ENCODE measurements around the gene MMD.

DNA sequence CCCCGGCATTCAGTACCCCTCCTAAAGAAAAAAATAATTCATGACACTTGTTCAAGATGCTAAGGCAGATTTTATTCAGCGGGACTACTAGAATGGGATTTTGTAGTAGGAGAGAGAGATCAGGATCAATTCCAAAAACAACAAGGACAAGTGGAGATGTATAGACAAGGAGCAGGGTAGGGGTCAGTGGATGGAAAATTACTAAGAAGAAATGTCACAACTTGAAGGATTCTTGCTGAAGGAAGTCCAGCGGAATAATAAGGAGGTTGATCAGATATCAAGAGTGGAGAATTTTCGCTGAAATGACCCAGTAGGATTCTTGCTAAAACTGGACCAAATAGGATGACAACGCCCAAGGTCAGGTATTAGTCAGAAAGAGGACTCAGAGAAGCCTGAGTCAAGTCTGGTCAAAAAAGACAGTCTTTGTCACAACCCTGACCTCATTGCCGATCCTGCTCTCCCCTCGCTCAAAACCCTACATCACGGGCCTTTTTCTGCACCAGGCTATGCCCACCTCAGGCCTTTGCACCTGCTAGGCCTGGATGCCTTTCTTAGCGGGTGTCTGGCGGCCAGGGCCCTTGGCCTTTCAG, 36.9 kb downstream of the MMD start:
- TF ChIP-seq DNMT1 (CRISPR knock-in tag; IDR thresholded peaks at IDR 0.05) = no peak
- no peak for TF ChIP-seq ZMYM2 (CRISPR knock-in tag; IDR thresholded peaks at IDR 0.05)
- TF ChIP-seq, protein P1, sequence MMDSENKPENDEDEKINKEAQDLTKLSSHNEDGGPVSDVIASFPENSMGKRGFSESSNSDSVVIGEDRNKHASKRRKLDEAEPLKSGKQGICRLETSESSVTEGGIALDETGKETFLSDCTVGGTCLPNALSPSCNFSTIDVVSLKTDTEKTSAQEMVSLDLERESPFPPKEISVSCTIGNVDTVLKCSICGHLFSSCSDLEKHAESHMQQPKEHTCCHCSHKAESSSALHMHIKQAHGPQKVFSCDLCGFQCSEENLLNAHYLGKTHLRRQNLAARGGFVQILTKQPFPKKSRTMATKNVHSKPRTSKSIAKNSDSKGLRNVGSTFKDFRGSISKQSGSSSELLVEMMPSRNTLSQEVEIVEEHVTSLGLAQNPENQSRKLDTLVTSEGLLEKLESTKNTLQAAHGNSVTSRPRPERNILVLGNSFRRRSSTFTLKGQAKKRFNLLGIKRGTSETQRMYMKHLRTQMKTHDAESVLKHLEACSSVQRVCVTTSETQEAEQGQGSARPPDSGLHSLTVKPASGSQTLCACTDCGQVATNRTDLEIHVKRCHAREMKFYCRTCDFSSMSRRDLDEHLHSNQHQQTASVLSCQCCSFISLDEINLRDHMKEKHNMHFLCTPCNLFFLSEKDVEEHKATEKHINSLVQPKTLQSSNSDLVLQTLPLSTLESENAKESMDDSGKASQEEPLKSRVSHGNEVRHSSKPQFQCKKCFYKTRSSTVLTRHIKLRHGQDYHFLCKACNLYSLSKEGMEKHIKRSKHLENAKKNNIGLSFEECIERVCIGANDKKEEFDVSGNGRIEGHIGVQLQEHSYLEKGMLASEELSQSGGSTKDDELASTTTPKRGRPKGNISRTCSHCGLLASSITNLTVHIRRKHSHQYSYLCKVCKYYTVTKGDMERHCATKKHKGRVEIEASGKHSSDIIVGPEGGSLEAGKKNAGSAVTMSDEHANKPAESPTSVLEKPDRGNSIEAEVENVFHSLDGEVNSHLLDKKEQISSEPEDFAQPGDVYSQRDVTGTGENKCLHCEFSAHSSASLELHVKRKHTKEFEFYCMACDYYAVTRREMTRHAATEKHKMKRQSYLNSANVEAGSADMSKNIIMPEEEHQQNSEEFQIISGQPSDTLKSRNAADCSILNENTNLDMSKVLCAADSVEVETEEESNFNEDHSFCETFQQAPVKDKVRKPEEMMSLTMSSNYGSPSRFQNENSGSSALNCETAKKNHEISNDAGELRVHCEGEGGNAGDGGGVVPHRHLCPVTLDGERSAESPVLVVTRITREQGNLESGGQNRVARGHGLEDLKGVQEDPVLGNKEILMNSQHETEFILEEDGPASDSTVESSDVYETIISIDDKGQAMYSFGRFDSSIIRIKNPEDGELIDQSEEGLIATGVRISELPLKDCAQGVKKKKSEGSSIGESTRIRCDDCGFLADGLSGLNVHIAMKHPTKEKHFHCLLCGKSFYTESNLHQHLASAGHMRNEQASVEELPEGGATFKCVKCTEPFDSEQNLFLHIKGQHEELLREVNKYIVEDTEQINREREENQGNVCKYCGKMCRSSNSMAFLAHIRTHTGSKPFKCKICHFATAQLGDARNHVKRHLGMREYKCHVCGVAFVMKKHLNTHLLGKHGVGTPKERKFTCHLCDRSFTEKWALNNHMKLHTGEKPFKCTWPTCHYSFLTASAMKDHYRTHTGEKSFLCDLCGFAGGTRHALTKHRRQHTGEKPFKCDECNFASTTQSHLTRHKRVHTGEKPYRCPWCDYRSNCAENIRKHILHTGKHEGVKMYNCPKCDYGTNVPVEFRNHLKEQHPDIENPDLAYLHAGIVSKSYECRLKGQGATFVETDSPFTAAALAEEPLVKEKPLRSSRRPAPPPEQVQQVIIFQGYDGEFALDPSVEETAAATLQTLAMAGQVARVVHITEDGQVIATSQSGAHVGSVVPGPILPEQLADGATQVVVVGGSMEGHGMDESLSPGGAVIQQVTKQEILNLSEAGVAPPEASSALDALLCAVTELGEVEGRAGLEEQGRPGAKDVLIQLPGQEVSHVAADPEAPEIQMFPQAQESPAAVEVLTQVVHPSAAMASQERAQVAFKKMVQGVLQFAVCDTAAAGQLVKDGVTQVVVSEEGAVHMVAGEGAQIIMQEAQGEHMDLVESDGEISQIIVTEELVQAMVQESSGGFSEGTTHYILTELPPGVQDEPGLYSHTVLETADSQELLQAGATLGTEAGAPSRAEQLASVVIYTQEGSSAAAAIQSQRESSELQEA (CRISPR knock-in tag; IDR thresholded peaks at IDR 0.05; ENCODE audit: not compliant biosample characterization) = no peak
- no peak for TF ChIP-seq FOXJ3 (CRISPR knock-in tag; IDR thresholded peaks at IDR 0.05; ENCODE audit: borderline replicate concordance)
- TF ChIP-seq, protein P2, sequence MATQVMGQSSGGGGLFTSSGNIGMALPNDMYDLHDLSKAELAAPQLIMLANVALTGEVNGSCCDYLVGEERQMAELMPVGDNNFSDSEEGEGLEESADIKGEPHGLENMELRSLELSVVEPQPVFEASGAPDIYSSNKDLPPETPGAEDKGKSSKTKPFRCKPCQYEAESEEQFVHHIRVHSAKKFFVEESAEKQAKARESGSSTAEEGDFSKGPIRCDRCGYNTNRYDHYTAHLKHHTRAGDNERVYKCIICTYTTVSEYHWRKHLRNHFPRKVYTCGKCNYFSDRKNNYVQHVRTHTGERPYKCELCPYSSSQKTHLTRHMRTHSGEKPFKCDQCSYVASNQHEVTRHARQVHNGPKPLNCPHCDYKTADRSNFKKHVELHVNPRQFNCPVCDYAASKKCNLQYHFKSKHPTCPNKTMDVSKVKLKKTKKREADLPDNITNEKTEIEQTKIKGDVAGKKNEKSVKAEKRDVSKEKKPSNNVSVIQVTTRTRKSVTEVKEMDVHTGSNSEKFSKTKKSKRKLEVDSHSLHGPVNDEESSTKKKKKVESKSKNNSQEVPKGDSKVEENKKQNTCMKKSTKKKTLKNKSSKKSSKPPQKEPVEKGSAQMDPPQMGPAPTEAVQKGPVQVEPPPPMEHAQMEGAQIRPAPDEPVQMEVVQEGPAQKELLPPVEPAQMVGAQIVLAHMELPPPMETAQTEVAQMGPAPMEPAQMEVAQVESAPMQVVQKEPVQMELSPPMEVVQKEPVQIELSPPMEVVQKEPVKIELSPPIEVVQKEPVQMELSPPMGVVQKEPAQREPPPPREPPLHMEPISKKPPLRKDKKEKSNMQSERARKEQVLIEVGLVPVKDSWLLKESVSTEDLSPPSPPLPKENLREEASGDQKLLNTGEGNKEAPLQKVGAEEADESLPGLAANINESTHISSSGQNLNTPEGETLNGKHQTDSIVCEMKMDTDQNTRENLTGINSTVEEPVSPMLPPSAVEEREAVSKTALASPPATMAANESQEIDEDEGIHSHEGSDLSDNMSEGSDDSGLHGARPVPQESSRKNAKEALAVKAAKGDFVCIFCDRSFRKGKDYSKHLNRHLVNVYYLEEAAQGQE (IDR thresholded peaks at IDR 0.05; ENCODE audit: borderline replicate concordance in 1 of 2, low read depth in 1 of 2, low read length in 2 of 2) = no peak
- TF ChIP-seq ZNF274 (CRISPR knock-in tag; IDR thresholded peaks at IDR 0.05) = no peak
- no peak for TF ChIP-seq ZNF777 (CRISPR knock-in tag; IDR thresholded peaks at IDR 0.05)
- no peak for TF ChIP-seq ARID2 (CRISPR knock-in tag; IDR thresholded peaks at IDR 0.05; ENCODE audit: borderline replicate concordance)
- no peak for TF ChIP-seq FOXP1 (IDR thresholded peaks at IDR 0.05)
- TF ChIP-seq FOXP1 (CRISPR knock-in tag; IDR thresholded peaks at IDR 0.05) = no peak
- TF ChIP-seq, protein P3, sequence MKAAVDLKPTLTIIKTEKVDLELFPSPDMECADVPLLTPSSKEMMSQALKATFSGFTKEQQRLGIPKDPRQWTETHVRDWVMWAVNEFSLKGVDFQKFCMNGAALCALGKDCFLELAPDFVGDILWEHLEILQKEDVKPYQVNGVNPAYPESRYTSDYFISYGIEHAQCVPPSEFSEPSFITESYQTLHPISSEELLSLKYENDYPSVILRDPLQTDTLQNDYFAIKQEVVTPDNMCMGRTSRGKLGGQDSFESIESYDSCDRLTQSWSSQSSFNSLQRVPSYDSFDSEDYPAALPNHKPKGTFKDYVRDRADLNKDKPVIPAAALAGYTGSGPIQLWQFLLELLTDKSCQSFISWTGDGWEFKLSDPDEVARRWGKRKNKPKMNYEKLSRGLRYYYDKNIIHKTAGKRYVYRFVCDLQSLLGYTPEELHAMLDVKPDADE (CRISPR knock-in tag; IDR thresholded peaks at IDR 0.05) = no peak
